ENCODE results near the gene DPH1.

DPH1 gene

DNA sequence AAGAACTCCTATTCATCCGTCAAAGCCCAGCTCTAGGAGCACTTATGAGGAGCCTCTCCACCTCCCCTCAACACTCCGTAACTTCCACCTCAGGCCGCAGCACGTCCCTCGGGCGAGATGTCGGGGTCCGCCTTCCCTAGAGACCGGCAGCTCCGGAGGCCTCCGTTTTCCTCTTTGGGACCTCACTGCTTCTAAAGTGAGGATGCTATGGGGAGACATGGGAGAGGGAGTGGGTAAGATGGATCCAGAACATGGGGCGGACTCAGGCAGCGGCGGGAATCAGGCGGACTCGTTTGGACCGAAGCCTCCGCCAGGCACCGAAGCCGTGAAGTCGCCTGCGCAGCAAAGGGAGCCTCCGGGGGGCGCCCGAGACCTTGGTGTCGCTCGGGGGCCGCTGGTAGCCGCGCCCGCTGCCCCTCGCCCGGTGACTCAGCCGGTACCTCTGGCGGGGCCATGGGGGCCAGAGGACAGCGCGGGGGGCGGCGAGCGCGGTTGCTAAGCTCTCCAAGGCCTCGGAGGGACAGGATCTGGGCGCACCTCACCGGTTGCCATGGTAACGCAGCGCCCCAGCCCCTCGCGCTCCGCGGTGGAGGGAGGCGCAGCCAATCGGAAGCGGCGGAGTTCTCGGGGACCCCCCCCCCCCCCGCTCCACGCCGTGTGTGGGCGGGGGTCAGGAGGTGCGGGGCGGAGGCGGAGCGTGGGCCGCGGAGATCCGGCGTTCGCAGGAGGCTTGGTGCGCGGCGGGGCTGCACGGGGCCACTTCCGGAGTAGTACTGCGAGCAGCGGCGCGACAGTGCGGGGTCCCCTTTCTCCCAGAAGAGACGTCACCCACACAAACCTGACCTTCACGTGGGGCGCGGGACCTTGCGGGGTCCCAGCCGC is 23.7 kb downstream of the DPH1 start (continued):
- TF ChIP-seq, protein P1, sequence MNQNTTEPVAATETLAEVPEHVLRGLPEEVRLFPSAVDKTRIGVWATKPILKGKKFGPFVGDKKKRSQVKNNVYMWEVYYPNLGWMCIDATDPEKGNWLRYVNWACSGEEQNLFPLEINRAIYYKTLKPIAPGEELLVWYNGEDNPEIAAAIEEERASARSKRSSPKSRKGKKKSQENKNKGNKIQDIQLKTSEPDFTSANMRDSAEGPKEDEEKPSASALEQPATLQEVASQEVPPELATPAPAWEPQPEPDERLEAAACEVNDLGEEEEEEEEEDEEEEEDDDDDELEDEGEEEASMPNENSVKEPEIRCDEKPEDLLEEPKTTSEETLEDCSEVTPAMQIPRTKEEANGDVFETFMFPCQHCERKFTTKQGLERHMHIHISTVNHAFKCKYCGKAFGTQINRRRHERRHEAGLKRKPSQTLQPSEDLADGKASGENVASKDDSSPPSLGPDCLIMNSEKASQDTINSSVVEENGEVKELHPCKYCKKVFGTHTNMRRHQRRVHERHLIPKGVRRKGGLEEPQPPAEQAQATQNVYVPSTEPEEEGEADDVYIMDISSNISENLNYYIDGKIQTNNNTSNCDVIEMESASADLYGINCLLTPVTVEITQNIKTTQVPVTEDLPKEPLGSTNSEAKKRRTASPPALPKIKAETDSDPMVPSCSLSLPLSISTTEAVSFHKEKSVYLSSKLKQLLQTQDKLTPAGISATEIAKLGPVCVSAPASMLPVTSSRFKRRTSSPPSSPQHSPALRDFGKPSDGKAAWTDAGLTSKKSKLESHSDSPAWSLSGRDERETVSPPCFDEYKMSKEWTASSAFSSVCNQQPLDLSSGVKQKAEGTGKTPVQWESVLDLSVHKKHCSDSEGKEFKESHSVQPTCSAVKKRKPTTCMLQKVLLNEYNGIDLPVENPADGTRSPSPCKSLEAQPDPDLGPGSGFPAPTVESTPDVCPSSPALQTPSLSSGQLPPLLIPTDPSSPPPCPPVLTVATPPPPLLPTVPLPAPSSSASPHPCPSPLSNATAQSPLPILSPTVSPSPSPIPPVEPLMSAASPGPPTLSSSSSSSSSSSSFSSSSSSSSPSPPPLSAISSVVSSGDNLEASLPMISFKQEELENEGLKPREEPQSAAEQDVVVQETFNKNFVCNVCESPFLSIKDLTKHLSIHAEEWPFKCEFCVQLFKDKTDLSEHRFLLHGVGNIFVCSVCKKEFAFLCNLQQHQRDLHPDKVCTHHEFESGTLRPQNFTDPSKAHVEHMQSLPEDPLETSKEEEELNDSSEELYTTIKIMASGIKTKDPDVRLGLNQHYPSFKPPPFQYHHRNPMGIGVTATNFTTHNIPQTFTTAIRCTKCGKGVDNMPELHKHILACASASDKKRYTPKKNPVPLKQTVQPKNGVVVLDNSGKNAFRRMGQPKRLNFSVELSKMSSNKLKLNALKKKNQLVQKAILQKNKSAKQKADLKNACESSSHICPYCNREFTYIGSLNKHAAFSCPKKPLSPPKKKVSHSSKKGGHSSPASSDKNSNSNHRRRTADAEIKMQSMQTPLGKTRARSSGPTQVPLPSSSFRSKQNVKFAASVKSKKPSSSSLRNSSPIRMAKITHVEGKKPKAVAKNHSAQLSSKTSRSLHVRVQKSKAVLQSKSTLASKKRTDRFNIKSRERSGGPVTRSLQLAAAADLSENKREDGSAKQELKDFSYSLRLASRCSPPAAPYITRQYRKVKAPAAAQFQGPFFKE (tag by site-specific recombination; IDR thresholded peaks at IDR 0.05; ENCODE audit: borderline replicate concordance) = peak; percentile 61; the same call in 1 of the 2 replicates
- no peak for TF ChIP-seq ZNF777 (tag by site-specific recombination; IDR thresholded peaks at IDR 0.05; ENCODE audit: borderline replicate concordance)
- TF ChIP-seq ZNF596 (tag by site-specific recombination; IDR thresholded peaks at IDR 0.05) = no peak
- peak; percentile 74; the same call in 1 of the 2 replicates for TF ChIP-seq ZNF324 (tag by site-specific recombination; IDR thresholded peaks at IDR 0.05)
- no peak for TF ChIP-seq ZNF202 (tag by site-specific recombination; IDR thresholded peaks at IDR 0.05; ENCODE audit: borderline replicate concordance)
- TF ChIP-seq ZFHX2 (tag by site-specific recombination; conservative IDR thresholded peaks at IDR 0.05) = peak; percentile 99
- TF ChIP-seq REST (tag by site-specific recombination; IDR thresholded peaks at IDR 0.05) = no peak
- peak; percentile 95 for TF ChIP-seq EGR2 (tag by site-specific recombination; IDR thresholded peaks at IDR 0.05; ENCODE audit: low read depth)
- TF ChIP-seq ZNF501 (tag by site-specific recombination; IDR thresholded peaks at IDR 0.05) = peak; percentile 58
- no peak for TF ChIP-seq ZNF830 (tag by site-specific recombination; IDR thresholded peaks at IDR 0.05; ENCODE audit: low read depth)
- TF ChIP-seq ZBTB20 (tag by site-specific recombination; IDR thresholded peaks at IDR 0.05) = peak; percentile 63; the same call in 1 of the 2 replicates
- 0 out of 2 replicates have a peak, but pooled peaks have one; percentile 30 for TF ChIP-seq ZSCAN23 (tag by site-specific recombination; IDR thresholded peaks at IDR 0.05)
- TF ChIP-seq ZNF623 (tag by site-specific recombination; IDR thresholded peaks at IDR 0.05) = no peak
- peak; percentile 45; the same call in 1 of the 2 replicates for TF ChIP-seq ZFP69B (tag by site-specific recombination; IDR thresholded peaks at IDR 0.05)
- peak; percentile 86 for TF ChIP-seq KLF17 (tag by site-specific recombination; IDR thresholded peaks at IDR 0.05)
- peak; percentile 58; the same call in 1 of the 2 replicates for TF ChIP-seq ZBTB11 (tag by site-specific recombination; conservative IDR thresholded peaks at IDR 0.05; ENCODE audit: low read depth)
- TF ChIP-seq BCL11B (tag by site-specific recombination; IDR thresholded peaks at IDR 0.05; ENCODE audit: low read depth) = peak; percentile 27; the same call in 1 of the 2 replicates
- peak; percentile 50 for TF ChIP-seq KLF9 (tag by site-specific recombination; IDR thresholded peaks at IDR 0.05; ENCODE audit: low read depth)
- peak; percentile 30; the same call in 1 of the 2 replicates for TF ChIP-seq ZBTB21 (tag by site-specific recombination; IDR thresholded peaks at IDR 0.05)
- peak; percentile 37; the same call in 1 of the 2 replicates for TF ChIP-seq ZNF449 (tag by site-specific recombination; IDR thresholded peaks at IDR 0.05)
- no peak for TF ChIP-seq ZNF664 (tag by site-specific recombination; IDR thresholded peaks at IDR 0.05)
- 0 out of 2 replicates have a peak, but pooled peaks have one; percentile 64 for TF ChIP-seq ZNF610 (tag by site-specific recombination; IDR thresholded peaks at IDR 0.05; ENCODE audit: borderline replicate concordance)

Data from HEK293 (cell line).